HG03460 (cell line): Measurements from ENCODE around the gene ALDH1A3.

Experiments
- ATAC-seq: cut with Tn5 transposase; IDR thresholded peaks from one replicate; pipeline ENCODE4 v1.9.1; 2021; ENCODE audit not compliant: unreplicated experiment

Gene ALDH1A3

DNA sequence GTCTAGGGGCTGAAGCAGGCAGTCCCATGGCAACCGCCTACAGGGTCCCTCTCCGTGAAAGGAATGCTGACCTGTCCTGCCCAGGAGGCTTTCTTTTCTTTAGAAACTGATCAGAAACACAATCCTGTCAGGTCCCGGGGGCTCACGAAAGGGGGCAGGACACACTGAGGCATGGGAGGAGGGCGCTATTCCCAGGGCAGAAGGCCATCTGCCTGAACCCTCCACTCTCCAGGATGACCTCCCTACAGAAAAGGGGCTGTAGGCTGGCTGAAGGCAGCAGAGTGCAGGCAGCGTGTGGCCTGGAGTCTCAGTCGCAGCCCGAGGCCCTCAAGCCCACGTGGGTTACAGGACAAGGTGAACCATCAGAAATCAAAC is 21.2 kb downstream of the ALDH1A3 start:
- ATAC-seq, result no peak

GRCh38 chr15:100901296-100901695 is 21.7 kb downstream of the ALDH1A3 start:
- ATAC-seq, result no peak

- ATAC-seq, result no peak
Observed at GRCh38 chr15:100901702-100902435, 22.2 kb downstream of the ALDH1A3 start.

DNA sequence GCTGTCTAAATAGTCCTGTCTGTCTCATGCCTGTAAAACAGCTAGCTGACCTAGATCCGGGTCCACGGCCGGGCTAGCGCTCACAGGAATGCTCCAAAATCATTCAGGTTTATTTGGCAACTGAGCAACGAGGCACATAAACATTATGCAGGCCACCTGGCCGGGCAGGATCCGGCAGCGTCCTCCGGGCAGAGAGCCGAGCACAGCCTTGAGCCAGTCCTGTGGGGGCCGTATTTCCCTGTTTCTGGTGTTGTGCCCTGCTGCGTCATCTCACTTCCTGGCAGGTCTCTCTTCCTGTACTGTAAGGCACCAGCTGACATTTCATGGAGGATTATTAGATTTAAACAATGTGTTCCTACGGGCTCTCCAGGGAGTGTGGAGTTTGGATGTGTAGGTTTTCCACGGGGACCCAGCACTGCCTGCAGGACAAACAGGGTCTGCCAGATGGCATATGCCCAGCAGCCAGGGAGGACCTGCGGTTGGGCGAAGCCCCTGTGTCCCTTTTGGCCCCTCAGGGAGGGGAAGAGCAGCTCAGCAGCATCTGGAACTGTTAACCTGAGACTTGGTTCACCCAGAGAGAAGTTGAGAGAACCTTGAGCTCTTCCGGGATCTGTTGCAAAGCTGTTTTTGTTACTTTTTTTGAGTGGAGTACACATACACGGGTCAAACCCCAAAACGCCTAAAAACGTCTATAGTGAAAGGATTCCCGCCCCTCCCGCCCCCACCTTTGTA is 23.0 kb downstream of the ALDH1A3 start:
- no peak for ATAC-seq

DNA sequence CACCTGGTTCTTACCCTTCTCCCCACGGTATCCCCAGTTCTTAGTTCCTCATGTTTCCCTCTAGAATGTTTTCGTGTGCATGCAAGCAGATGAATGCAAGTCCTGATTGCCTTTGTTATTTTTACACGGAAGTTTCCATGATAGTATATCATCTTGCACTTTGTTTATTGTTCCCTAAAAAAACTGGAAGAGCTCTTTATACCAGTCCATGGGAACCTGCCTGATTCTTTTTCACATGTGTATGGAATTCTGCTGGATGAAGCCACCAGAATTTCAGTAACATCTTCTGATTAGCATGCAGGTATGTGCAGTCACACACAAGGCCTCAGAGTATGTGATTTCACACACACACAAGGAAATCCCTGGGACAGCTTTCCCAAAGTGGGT is 23.5 kb downstream of the ALDH1A3 start:
- ATAC-seq, result no peak

GRCh38 chr15:100905850-100906249 is 26.2 kb downstream of the ALDH1A3 start:
- ATAC-seq, result no peak

DNA sequence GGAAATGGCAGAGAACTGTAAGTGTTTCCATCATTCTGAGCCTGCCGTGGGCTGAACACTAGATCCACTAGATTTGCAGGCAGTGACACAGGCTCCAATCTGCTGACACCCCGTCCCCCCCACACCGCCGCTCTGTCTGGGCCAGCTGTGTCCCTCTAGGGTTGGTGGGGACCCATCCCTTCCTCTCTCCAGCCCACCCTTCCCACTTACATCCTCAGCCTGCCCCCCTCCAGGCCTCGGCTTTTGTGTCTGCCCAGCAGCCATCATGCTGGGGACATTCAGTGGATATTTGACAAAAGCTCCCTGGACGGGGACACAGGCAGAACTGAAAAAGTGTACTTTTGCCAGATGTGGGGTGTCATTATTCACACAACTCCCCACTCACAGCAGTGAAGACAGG is 28.8 kb downstream of the ALDH1A3 start:
- ATAC-seq, result no peak

DNA sequence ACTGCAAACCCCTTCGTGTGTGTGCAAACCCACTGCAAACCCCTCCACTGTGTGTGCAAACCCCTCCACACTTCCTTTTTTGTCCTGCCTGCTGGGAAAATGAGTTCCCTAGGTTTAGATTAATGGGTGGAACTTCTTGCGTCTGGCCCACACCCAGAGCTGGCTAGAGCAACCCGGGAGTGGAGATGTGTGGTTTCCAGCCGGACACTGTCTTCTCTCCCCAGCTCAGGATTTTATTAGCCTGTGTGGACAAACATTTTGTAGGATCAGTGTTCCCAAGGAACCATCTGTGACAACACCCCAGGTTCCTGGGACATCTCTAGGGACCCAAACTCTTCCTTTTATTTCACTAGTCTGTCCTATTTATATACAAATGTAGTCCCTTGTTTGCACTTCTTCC is 29.9 kb downstream of the ALDH1A3 start:
- no peak for ATAC-seq

DNA sequence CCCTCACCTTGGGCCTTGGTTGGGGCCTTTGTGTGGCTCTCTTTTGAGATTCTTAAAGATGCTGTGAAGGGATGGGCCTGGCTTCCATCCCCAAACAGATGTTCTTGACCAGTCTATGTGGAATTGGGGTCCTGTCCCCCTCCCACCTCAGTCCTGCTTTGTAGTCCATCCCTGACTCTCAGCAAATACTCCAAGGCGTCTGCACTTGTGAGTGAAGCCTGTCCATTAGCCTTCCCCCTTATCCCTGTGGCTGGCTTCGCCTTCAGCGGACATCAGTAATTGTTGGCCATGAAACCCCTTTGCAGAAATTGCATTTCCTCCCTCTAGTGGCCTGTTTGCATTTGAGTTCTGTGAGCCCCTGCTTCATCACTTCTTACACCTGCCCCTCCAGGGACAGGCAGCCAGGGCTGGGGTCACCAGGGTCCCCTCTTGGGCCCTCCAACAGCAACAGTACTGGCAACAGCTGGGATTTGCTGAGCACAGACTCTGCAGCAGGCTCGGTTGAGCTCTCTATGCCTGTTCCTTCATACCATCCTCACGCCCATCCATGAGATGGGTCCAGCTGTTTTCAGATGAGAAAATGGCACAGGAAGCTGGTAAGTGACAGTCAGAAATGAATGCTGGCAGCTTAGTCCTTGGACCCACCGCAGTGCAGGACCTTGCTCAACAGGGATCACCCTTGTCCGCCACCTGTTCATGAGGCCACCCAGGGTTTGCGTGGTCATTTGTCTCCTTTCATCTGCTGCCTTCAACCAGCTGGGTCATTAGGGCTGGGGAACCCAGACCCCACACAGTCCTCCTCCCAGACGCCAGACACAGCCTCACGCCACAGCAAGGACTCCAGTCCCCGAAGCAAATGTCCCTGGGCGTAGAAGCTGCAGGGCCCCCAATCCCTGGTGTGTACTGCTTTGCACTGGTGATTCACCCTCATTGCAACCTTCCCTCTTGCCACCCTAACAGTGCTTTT is 30.6 kb downstream of the ALDH1A3 start:
- no peak for ATAC-seq

DNA sequence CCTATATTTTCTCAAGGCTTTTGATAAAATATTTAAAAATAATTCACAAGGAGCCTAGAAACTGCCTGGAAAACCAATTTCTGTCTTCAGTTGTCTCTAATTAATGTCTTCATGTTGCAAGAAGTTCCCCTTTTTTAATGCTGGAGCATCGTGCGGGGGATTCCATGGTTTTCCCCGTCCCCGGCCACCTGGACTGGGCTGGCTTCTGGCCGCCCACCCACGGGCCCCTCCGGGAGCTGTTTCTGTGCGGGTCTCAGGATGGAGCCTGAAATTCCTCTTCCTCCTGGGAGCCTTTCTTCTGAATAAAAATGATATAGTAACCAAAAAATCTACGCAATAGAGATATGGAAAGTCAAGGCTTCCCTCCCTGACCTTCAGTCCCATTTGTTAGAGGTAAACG is 31.5 kb downstream of the ALDH1A3 start:
- ATAC-seq, result no peak

GRCh38 chr15:100913961-100914360 is 34.3 kb downstream of the ALDH1A3 start:
- no peak for ATAC-seq

DNA sequence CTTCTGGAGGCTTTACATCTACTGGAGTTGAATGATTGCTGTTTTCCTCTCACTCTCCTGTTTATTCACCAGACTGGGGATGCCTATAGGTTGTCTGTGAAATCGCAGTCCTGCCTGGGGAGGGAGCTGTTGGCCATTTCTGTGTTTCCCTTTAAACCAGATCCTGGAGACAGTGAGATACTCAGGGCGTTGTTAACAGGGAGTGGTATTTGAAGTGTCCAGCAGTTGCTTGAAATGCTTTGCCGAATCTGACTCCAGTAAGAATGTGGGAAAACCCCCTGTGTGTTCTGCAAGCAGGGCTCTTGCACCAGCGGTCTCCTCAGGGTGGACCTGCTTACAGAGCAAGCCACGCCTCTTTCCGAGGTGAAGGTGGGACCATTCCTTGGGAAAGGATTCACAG is 35.2 kb downstream of the ALDH1A3 start:
- ATAC-seq, result no peak

DNA sequence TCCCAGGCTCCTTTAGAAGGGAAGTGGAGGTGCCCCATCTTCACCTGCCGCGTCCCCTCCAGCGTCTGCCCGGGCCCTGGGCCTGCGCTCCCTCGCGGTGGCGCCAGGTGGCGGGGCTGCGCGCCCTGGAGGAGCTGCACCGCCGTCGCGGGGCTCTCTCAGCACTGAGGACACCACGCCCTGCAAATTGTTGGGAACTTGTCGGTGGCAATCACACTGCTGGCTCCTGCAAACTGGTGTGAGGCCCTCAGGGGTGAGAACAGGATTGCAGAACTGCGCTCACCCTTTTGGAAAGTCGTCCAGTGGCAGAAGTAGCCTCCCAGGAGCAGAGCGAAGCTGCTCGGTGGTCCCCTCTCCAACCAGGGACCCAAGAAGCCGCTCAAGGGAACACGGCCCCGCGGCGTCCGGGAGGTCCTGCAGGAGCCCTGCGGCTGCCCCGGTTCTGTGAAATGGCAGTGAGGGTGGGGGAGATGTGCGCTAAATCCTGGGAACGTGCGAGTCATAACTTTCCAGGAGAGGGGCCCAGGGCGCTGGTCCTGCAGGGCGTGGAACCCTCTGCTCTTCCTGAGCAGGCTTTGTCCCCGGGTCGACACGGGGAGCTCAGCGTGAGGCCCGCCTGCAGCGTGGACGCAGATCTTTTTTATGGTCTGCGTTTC is 38.5 kb downstream of the ALDH1A3 start:
- ATAC-seq, result peak; percentile 61

- no peak for ATAC-seq
Observed at GRCh38 chr15:100918690-100919480, 39.3 kb downstream of the ALDH1A3 start, which contains the start of gene LRRK1. TSS of gene LRRK1 (plus strand) at chr15:100919357. CDS start at chr15:100924633, 5,276 bp downstream.

DNA sequence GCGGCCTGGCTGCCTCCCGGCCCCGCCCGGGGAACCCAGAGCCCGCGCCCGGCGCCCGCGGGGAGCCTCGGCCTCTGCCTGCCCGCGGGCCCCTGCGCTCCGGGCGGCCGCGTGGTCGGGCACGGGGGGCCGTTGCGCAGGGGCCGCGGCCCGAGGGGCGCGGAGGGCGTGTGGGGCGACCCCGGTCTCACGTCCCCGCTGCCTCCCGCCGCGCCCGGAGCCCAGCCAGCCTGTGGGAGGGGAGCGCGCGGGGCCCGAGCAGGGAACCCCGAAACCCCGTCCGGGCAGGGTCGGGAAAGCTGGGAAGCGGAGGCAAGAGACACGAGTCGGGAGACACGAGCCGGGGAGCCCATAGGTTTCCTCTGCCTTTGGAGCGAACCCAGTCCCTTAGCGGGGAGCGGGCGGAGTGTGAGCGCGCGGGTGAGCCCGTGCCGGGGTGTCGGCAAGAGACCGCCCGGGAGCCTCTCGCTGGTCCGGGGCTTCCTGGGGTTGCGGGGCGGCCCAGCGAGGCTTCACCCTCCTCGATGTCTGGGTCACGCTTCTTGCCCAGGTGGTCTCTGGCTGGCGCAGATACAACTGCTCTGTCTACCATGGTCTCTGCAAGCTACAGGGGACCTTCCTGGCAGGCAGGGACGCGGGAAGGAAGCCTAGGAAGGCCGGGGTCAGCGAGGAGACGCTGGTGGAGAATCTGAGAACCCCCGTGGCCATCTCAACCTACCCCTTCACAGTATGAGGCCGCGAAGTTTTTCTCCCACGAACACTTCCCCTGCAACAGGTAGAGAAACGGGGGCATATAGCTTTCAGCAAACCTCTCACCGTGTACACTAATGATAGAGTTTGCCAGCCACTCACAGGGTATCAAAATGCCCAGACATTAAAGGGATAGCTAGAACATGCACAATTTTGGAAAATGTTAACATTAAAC is 40.1 kb downstream of the ALDH1A3 start:
- ATAC-seq, result no peak

GRCh38 chr15:100920516-100921135 is 41.0 kb downstream of the ALDH1A3 start:
- peak; percentile 19 for ATAC-seq

GRCh38 chr15:100922192-100923040 is 42.8 kb downstream of the ALDH1A3 start:
- ATAC-seq, result no peak

- no peak for ATAC-seq
Observed at GRCh38 chr15:100923076-100923475, 43.4 kb downstream of the ALDH1A3 start.
